HCT116 (cell line): ENCODE data around the gene BBC3. TPM values are rescaled to one million over a fixed set of nuclear protein-coding genes. Genes with fewer than 3 reads are reported as not detected.

Source experiments
- ATAC-seq: fragments of 200-7000 bp; cut with Tn5 transposase; 2 replicates; pipeline ENCODE4 v1.9.1; 2020; ENCODE audit warnings: mild to moderate bottlenecking, moderate library complexity
- BruUV-seq: library from RNA; stranded (reverse); fragments of 400-500 nt; replicated peaks from 2 replicates; lab custom pipeline; 2021; lab: Mats Ljungman, UMichigan
- CTCF ChIA-PET: fragments of 300-600 bp; sonication (Branson Sonifier 250); formaldehyde crosslinking; loops from one replicate; lab custom pipeline; 2021; ENCODE audit warnings: antibody characterized with exemption; lab: Charles Lee
- POLR2A ChIA-PET: fragments of 300-600, 350-600 bp; sonication (Branson Sonifier 250); formaldehyde crosslinking; loops from one replicate; lab custom pipeline; 2021; ENCODE audit warnings: antibody characterized with exemption; lab: Charles Lee
- RAD21 ChIA-PET, 2 experiments: fragments of 300-600 bp; sonication (Branson Sonifier 250); formaldehyde crosslinking; loops; one replicate each; lab custom pipeline; 2023; ENCODE audit warnings: low total read pairs in 2 of 2; ENCODE audit not compliant: uncharacterized antibody in 2 of 2, unreplicated experiment in 2 of 2, low non-redundant PET in 1 of 2; lab: Charles Lee
- DNase-seq: peaks from one replicate; pipeline ENCODE4 v3.0.0-alpha.2; 2010; ENCODE audit warnings: low read depth, low spot score
- H2AFZ ChIP-seq: fragments of 200-600 bp; shearing (Covaris generic), sonication (generic); 2 replicates; pipeline ENCODE4 v1.6.1; 2017; ENCODE audit warnings: low read depth, mixed run types, mixed read lengths, antibody characterized with exemption, low read length; ENCODE audit not compliant: poor library complexity, severe bottlenecking
- H3K27ac ChIP-seq: 2 replicates; pipeline ENCODE4 v1.5.1; 2012; ENCODE audit warnings: low read depth, low read length
- H3K27me3 ChIP-seq: fragments of 200-600 bp; sonication (generic); 2 replicates; pipeline ENCODE4 v1.6.1; 2016; ENCODE audit warnings: mixed run types, low read length, mixed read lengths; ENCODE audit not compliant: insufficient read depth
- H3K36me3 ChIP-seq, 2 experiments: fragments of 200-500 bp in 1 of 2; fragments of 200-600 bp in 1 of 2; sonication (Bioruptor generic) in 1 of 2; sonication (generic) in 1 of 2; 2 replicates each; pipeline versions ENCODE4 v1.5.1 to v1.6.1; 2014 to 2016; ENCODE audit warnings: low read length in 2 of 2, inconsistent platforms in 1 of 2, mixed read lengths in 1 of 2, mixed run types in 1 of 2; ENCODE audit not compliant: insufficient read depth in 2 of 2, control insufficient read depth in 1 of 2
- H3K4me1 ChIP-seq, 2 experiments: fragments of 200-600 bp in 1 of 2; sonication (generic) in 1 of 2; 2 replicates each; pipeline versions ENCODE4 v1.5.1 to v1.6.1; 2012 to 2017; ENCODE audit warnings: low read length in 2 of 2, inconsistent platforms in 1 of 2, mild to moderate bottlenecking in 1 of 2, mixed read lengths in 1 of 2, mixed run types in 1 of 2, moderate library complexity in 1 of 2; ENCODE audit not compliant: insufficient read depth in 2 of 2, control insufficient read depth in 1 of 2
- H3K4me2 ChIP-seq: fragments of 200-600 bp; sonication (generic); 2 replicates; pipeline ENCODE4 v1.6.1; 2017; ENCODE audit warnings: mixed run types, low read length, mixed read lengths
- H3K4me3 ChIP-seq, 2 experiments: fragments of 200-600 bp in 1 of 2; sonication (generic) in 1 of 2; replicated peaks in 1 of 2; 2 replicates each; pipeline ENCODE4 v1.5.1; 2011 to 2016; ENCODE audit warnings: low read length in 2 of 2, control low read depth in 1 of 2, low read depth in 1 of 2, mild to moderate bottlenecking in 1 of 2, mixed read lengths in 1 of 2, mixed run types in 1 of 2
- H3K79me2 ChIP-seq: fragments of 200-600 bp; sonication (generic); 2 replicates; pipeline ENCODE4 v1.6.1; 2017; ENCODE audit warnings: mild to moderate bottlenecking, mixed run types, low read length, moderate library complexity, mixed read lengths; ENCODE audit not compliant: insufficient read depth
- H3K9ac ChIP-seq: fragments of 200-600 bp; sonication (generic); 2 replicates; pipeline ENCODE4 v1.6.1; 2016; ENCODE audit warnings: low read length, mixed read lengths
- H3K9me2 ChIP-seq: fragments of 200-600 bp; sonication (generic), shearing (Covaris generic); 2 replicates; pipeline ENCODE4 v1.6.1; 2017; ENCODE audit warnings: mixed run types, mild to moderate bottlenecking, moderate library complexity; ENCODE audit not compliant: insufficient read depth
- H3K9me3 ChIP-seq, 2 experiments: fragments of 200-500 bp in 1 of 2; fragments of 200-600 bp in 1 of 2; sonication (Bioruptor generic) in 1 of 2; sonication (generic) in 1 of 2; 2 replicates each; pipeline ENCODE4 v1.6.1; 2014 to 2017; ENCODE audit warnings: low read length in 2 of 2, mixed read lengths in 2 of 2, inconsistent platforms in 1 of 2, low read depth in 1 of 2, mild to moderate bottlenecking in 1 of 2, mixed run types in 1 of 2, moderate library complexity in 1 of 2; ENCODE audit not compliant: control insufficient read depth in 1 of 2, insufficient read depth in 1 of 2
- H4K20me1 ChIP-seq: fragments of 200-600 bp; sonication (generic), shearing (Covaris generic); 2 replicates; pipeline ENCODE4 v1.6.1; 2017; ENCODE audit warnings: mixed run types, mild to moderate bottlenecking, moderate library complexity; ENCODE audit not compliant: insufficient read depth
- ATF3 ChIP-seq: IDR thresholded peaks from 2 replicates; pipeline ENCODE4 v1.6.1; 2012
- ELF1 ChIP-seq: IDR thresholded peaks from 2 replicates; pipeline ENCODE4 v1.6.1; 2012; ENCODE audit warnings: low read depth, borderline replicate concordance
- EZH2phosphoT487 ChIP-seq: fragments of 200-600 bp; IDR thresholded peaks from 2 replicates; pipeline ENCODE4 v1.6.1; 2018; ENCODE audit warnings: antibody characterized with exemption, borderline replicate concordance
- FOSL1 ChIP-seq: IDR thresholded peaks from 2 replicates; pipeline ENCODE4 v1.6.1; 2012; ENCODE audit warnings: low read depth
- JUND ChIP-seq: IDR thresholded peaks from 2 replicates; pipeline ENCODE4 v1.6.1; 2012
- POLR2A ChIP-seq: IDR thresholded peaks from 2 replicates; pipeline ENCODE4 v1.7.0; 2011; ENCODE audit warnings: borderline replicate concordance; ENCODE audit not compliant: insufficient read depth, insufficient read length; ENCODE audit errors: extremely low read depth
- POLR2AphosphoS5 ChIP-seq: IDR thresholded peaks from 2 replicates; pipeline ENCODE4 v1.6.1; 2011; ENCODE audit warnings: mild to moderate bottlenecking, low read depth, low read length, moderate library complexity
- SIN3A ChIP-seq: IDR thresholded peaks from 2 replicates; pipeline ENCODE4 v1.6.1; 2012; ENCODE audit warnings: low read depth
- SP1 ChIP-seq: IDR thresholded peaks from 2 replicates; pipeline ENCODE4 v1.6.1; 2012; ENCODE audit warnings: low read depth
- TCF7L2 ChIP-seq: IDR thresholded peaks from 2 replicates; pipeline ENCODE4 v1.7.0; 2011; ENCODE audit warnings: borderline replicate concordance, inconsistent platforms; ENCODE audit not compliant: insufficient read depth, insufficient read length; ENCODE audit errors: extremely low read depth
- ZBTB33 ChIP-seq: IDR thresholded peaks from 2 replicates; pipeline ENCODE4 v1.6.1; 2011; ENCODE audit warnings: mild to moderate bottlenecking, low read length, moderate library complexity; ENCODE audit not compliant: insufficient replicate concordance; ENCODE audit errors: extremely low read depth
- ZFX ChIP-seq: fragments of 450-650 bp; IDR thresholded peaks from 2 replicates; pipeline ENCODE4 v1.6.1; 2017
- ZNF274 ChIP-seq: fragments of 200-500 bp; sonication (Bioruptor generic); IDR thresholded peaks from 2 replicates; pipeline ENCODE4 v1.6.1; 2014; ENCODE audit warnings: mild to moderate bottlenecking, low read depth, low read length, inconsistent platforms
- intact Hi-C: fragments of 100-400 bp; cut with micrococcal nuclease; formaldehyde crosslinking; loops from 2 replicates; pipeline ENCODE4 v1.10.0; 2022
- total RNA-seq: library from RNA; stranded (reverse); gene quantifications from one replicate; pipeline ENCODE4 v1.2.1, GENCODE V29; 2021; ENCODE audit not compliant: unreplicated experiment

Gene BBC3
- total RNA-seq, 1 experiment from 2014 or later: 45.0 TPM

GRCh38 chr19:47187335-47187655 lies 43.7 kb downstream of the BBC3 start:
- Histone ChIP-seq H3K27ac (peak overlapping the region; percentile 76), H3K4me3 (no peak overlapping the region), H3K9me3 (no peaks in the 10 kb centered on the region), H4K20me1 (peaks cover 13% of the 10 kb centered on the region; the same call in 1 of the 2 replicates), H3K4me1 (peaks cover 81 to 87% of the 10 kb centered on the region in 2 experiments), H3K36me3 (peaks cover 2 to 13% of the 10 kb centered on the region in 2 experiments; a peak in 3 of 4 replicates), H3K4me2 (0 out of 2 replicates have a peak overlapping the region, but pooled peaks have one; percentile 62), H3K79me2 (peaks cover 82% of the 10 kb centered on the region), H3K27me3 (no peaks in the 10 kb centered on the region), H3K9ac (no peak overlapping the region), H2AFZ (no peak overlapping the region), H3K9me2 (no peaks in the 10 kb centered on the region)
- intact Hi-C loops: no loop called here
- no TSS peak for BruUV-seq
- TF ChIP-seq ZBTB33 (no peak), POLR2AphosphoS5 (no peak), TCF7L2 (no peak), POLR2A (no peak), ZFX (no peak), JUND (no peak), ZNF274 (no peak), ATF3 (no peak), ELF1 (no peak), FOSL1 (no peak), SIN3A (no peak), EZH2phosphoT487 (no peak), SP1 (no peak)
- ATAC-seq (no peak), DNase-seq (no peak)
- ChIA-PET CTCF (interaction anchor here (2.4 to 2.5 kb wide), 2 partner anchors 23 to 57 kb away, joined by 5 to 10 read pairs; no protein-coding TSS in a partner anchor), RAD21 (no interaction called here), POLR2A (interaction anchor here (1.3 kb wide), 1 partner anchor 38 kb away, joined by 3 read pairs; no protein-coding TSS in a partner anchor)
